Hindlimb muscle (tissue), 1 donor: ENCODE data around the gene CDT1. TPM values are rescaled to one million over a fixed set of nuclear protein-coding genes. Genes with fewer than 3 reads are reported as not detected.
"Not testable (repeated sequence)": the region's sequence is repeated elsewhere in the genome, so short reads cannot be mapped to it uniquely, and the experiment has no call there.

Experiments used
- DNase-seq: peaks from one replicate; pipeline ENCODE4 v3.0.0-alpha.2; 2013
- polyA plus RNA-seq: library from polyadenylated mRNA; unstranded; fragments of 120-200 nt; gene quantifications from one replicate; pipeline ENCODE4 v1.2.1, GENCODE V29; 2013; ENCODE audit not compliant: insufficient read length

CDT1 gene
- polyA plus RNA-seq, 1 donor = 8.5 TPM

- DNase-seq = no peak
These were observed 33.8 kb upstream of the CDT1 start for GRCh38 chr16:88769617-88770460.

GRCh38 chr16:88770461-88771293 is 32.9 kb upstream of the CDT1 start:
- no peak for DNase-seq

- no peak for DNase-seq
These were observed 32.3 kb upstream of the CDT1 start for GRCh38 chr16:88771294-88771772.

- DNase-seq = not testable (repeated sequence)
These were observed 31.8 kb upstream of the CDT1 start for GRCh38 chr16:88771781-88772180.

- DNase-seq = no peak
These were observed 30.4 kb upstream of the CDT1 start for GRCh38 chr16:88772871-88773811.

- no peak for DNase-seq
These were observed 29.7 kb upstream of the CDT1 start for GRCh38 chr16:88773812-88774291.

GRCh38 chr16:88774544-88775393 is 28.8 kb upstream of the CDT1 start:
- DNase-seq = no peak

- no peak for DNase-seq
These were observed 27.8 kb upstream of the CDT1 start for GRCh38 chr16:88775825-88776224.

GRCh38 chr16:88777471-88778270 is 25.9 kb upstream of the CDT1 start:
- DNase-seq = no peak

GRCh38 chr16:88778271-88778525 is 25.4 kb upstream of the CDT1 start:
- DNase-seq = no peak

GRCh38 chr16:88778541-88779065 is 25.0 kb upstream of the CDT1 start:
- no peak for DNase-seq

- DNase-seq = no peak
These were observed 24.0 kb upstream of the CDT1 start for GRCh38 chr16:88779406-88780141.

- DNase-seq = no peak
These were observed 23.2 kb upstream of the CDT1 start for GRCh38 chr16:88780142-88781062.

- DNase-seq = no peak
These were observed 22.2 kb upstream of the CDT1 start for GRCh38 chr16:88781140-88782077.

GRCh38 chr16:88782454-88783390 is 20.9 kb upstream of the CDT1 start:
- DNase-seq = no peak
